VCaP (cell line): ENCODE measurements around the gene SELPLG.
"Not testable (repeated sequence)": the region's sequence is repeated elsewhere in the genome, so short reads cannot be mapped to it uniquely, and the experiment has no call there.

Experiments
- H3K27ac ChIP-seq: fragments of 450-650 bp; 2 replicates; pipeline ENCODE4 v1.5.1; 2017
- TF ChIP-seq, protein P1 (sequence below): fragments of 450-650 bp; conservative IDR thresholded peaks from 2 replicates; pipeline ENCODE4 v1.5.1; 2017; ENCODE audit warnings: mild to moderate bottlenecking, moderate library complexity

Gene SELPLG

DNA sequence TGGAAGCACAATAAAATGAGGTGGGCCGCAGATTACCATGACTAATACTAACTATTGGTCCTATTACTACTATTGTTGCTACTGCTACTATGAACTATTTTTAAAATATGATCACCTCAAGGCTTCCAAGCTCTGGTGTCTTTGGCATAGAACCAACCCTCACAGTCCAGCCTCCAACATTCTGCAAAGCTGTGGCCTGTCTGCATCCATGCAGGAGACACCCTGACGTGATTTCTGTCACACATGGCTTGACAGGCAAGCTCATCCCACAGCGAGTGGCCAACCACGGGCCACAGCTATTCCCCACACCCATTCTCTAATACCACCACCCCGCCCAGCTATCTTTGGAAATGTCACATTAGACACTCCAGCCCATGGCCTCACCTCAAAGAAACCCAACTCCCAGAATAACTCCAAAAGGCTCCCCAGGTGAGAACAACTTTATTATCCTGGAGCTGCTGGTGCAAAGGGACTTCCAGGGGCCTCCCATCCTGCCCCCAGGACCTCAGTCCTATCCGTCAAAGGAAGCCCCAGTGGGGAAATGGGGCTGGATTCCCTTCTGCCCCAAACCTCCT is 56.9 kb downstream of the SELPLG start:
- H3K27ac ChIP-seq: no peak overlapping the region
- TF ChIP-seq, protein P1, sequence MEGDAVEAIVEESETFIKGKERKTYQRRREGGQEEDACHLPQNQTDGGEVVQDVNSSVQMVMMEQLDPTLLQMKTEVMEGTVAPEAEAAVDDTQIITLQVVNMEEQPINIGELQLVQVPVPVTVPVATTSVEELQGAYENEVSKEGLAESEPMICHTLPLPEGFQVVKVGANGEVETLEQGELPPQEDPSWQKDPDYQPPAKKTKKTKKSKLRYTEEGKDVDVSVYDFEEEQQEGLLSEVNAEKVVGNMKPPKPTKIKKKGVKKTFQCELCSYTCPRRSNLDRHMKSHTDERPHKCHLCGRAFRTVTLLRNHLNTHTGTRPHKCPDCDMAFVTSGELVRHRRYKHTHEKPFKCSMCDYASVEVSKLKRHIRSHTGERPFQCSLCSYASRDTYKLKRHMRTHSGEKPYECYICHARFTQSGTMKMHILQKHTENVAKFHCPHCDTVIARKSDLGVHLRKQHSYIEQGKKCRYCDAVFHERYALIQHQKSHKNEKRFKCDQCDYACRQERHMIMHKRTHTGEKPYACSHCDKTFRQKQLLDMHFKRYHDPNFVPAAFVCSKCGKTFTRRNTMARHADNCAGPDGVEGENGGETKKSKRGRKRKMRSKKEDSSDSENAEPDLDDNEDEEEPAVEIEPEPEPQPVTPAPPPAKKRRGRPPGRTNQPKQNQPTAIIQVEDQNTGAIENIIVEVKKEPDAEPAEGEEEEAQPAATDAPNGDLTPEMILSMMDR: no peak

DNA sequence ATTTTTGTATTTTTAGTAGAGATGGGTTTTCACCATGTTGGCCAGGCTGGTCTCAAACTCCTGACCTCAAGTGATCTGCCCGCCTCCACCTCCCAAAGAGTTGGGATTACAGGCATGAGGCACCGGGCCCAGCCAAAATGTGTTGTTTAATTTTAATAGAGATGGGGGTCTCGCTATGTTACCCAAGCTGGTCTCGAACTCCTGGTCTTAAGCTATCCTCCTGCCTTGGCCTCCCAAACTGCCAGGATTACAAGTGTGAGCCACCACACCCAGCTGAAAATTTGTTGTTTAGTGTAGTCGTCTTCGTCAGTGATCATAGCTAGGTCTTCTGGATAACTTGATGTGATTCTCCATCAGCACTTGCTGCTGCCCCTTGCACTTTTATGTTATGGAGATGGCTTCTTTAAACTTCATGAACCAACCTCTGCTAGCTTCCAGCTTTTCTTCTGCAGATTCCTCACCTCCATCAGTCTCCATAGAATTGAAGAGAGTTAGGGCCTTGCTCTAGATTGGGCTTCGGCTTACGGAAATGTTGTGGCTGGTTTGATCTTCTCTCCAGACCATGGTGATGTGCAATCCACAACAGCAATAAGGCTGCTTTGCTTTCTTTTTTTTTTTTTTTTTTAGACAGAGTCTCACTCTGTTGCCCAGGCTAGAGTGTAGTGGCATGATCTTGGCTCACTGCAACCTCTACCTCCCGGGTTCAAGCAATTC is 58.3 kb downstream of the SELPLG start:
- TF ChIP-seq, protein P1: no peak
- no peak overlapping the region for H3K27ac ChIP-seq

DNA sequence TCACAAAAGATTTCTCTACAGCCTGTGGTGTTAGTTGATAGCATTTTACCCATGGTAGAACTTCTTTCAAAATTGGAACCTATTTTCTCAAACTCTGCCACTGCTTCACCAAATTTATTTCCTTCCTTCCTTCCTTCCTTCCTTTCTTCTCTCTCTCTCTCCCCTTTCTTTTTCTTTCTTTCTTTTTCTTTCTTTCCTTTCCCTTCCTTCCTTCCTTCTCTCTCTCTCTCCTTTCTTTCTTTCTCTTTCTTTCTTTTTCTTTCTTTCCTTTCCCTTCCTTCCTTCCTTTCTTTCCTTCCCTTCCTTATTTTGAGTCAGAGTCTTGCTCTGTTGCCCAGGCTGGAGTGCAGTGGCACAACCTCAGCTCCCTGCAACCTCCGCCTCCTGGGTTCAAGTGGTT is 59.4 kb downstream of the SELPLG start:
- H3K27ac ChIP-seq: not testable (repeated sequence)

DNA sequence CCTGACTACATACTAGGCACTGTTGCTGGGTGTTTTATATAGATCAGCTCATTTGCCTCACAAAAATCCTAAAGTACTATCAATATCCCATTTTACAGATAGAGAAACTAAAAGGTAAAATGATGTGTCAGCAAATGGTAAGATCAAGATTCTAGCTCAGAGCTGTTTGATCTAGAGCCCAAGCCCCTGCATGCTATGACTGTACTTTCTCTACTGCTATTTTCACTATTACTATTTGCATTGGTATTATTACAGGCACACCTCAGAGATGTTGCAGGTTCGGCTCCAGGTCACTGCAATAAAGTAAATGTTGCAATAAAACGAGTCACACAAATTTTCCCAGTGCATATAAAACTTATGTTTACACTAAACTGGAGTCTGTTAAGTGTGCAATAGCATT is 60.4 kb downstream of the SELPLG start:
- TF ChIP-seq, protein P1: no peak
- H3K27ac ChIP-seq: no peak overlapping the region

DNA sequence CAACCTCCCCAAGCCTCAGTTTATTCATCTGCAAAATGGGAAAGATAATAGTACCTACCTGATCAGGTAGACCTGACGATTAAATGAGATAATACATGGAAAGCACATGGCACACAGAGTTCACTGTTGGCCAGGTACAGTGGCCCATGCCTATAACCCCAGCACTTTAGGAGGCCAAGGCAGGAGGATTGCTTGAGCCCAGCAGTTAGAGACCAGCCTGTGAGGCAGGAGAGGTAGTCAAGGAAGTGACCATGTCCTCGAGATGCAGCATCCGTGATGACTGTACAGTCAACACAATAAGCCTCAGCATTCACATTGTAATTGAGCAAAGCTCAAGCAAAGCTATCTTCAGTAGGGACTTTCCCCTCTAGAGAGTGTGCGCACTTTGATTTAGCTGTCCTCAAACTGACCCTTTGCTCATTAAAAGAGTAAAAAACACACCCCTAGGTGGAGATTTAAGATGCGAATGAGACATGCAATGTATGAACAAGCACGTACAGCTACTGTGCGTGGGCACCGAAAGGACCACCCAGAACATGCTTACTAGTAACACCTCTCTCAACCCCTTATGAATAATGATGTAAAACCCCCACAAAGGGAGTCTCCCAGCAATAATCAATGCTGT is 61.4 kb downstream of the SELPLG start:
- H3K27ac ChIP-seq: no peak overlapping the region
- TF ChIP-seq, protein P1: no peak
